GM19397 (cell line): ENCODE results near the gene TMEM132D.

Experiments used
- ATAC-seq: cut with Tn5 transposase; IDR thresholded peaks from one replicate; pipeline ENCODE4 v1.9.1; 2021; ENCODE audit warnings: mild to moderate bottlenecking, moderate library complexity; ENCODE audit not compliant: unreplicated experiment

TMEM132D gene

GRCh38 chr12:129750421-129750820 is 153.4 kb downstream of the TMEM132D start:
- ATAC-seq: no peak

GRCh38 chr12:129746318-129746717 is 157.5 kb downstream of the TMEM132D start:
- no peak for ATAC-seq

- ATAC-seq: no peak
Observed at GRCh38 chr12:129729170-129729569, 174.7 kb downstream of the TMEM132D start.

- no peak for ATAC-seq
Observed at GRCh38 chr12:129727100-129727499, 176.7 kb downstream of the TMEM132D start.

- no peak for ATAC-seq
Observed at GRCh38 chr12:129723260-129723659, 180.6 kb downstream of the TMEM132D start.

DNA sequence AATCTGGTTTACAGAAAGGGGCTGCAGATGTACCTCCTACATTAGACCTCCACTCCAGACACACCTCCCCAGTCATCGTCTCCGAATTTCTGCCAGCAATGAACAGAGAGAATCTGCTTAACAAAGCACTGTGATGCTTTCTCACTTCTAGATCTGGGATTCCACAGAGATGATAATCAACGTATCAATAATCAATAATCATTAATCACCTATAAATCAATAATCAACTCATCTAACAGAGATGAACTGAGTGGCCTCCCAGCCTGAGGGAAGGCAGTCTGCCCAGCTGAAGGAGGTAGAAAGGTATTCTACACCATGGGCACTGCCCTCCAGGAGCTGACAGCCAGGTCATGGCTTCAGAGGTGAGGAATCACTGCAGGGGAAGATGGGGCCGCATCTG is 183.2 kb downstream of the TMEM132D start:
- ATAC-seq: no peak

DNA sequence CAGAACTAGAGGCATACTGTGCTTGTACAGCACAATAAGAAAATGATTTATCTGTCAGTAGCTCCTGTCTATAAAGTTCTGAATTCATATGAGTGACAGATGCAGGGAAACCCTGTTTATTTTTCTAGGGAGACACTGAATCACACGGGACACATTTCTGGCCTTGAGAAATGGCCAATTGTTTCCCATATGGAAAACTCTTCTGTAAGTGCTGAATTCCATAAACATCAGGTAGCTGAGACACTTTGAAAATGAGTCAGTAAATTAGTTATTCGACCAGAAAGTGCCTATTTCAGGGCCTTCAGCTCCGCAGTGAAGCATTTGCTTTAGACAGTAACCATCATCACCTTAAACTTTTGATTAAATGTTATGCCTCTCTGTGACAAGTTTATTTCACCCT is 184.4 kb downstream of the TMEM132D start:
- no peak for ATAC-seq

DNA sequence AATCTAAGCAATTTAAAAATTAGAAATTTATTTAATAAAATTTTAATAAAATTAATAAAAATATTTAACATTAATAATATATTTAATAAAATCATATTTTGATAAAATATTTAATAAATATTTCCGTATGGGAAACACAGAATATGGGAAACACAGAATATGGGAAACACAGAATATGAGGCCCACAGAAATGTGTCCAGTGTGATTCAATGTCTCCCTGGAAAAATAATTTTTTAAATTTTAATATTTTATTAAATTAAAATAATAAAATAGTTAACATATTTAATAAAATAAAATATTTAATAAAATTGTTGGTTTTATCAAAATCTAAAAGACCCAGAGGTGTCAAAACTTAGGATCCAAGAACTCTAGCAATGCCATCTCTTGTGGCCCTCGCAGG is 186.4 kb downstream of the TMEM132D start:
- ATAC-seq: no peak

GRCh38 chr12:129716825-129717224 is 187.0 kb downstream of the TMEM132D start:
- ATAC-seq: no peak

GRCh38 chr12:129706716-129707115 is 197.1 kb downstream of the TMEM132D start:
- no peak for ATAC-seq

GRCh38 chr12:129704232-129704830 is 199.5 kb downstream of the TMEM132D start:
- ATAC-seq: no peak

DNA sequence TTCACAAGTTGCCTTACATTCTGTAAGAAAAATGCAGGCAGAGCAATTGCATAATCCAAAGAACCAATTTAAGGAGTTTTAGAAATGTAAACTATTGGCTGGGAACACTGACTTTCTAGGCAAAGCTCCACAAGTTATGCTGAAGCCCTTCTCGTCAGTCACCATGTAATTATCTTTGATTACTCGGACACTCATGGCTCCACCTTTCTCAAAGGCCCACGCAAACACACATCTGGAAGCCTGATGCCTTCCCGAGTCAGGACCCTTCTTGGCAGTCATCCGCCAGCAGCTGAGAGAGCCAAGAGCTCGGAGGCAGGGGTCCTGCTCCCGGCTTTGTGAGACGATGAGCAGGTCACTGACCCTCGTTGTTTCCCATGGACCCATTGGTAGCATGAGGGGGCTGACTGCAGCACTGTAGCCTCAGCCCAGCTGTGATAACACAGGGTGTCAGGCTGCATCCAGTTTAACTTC is 202.2 kb downstream of the TMEM132D start:
- ATAC-seq: no peak

DNA sequence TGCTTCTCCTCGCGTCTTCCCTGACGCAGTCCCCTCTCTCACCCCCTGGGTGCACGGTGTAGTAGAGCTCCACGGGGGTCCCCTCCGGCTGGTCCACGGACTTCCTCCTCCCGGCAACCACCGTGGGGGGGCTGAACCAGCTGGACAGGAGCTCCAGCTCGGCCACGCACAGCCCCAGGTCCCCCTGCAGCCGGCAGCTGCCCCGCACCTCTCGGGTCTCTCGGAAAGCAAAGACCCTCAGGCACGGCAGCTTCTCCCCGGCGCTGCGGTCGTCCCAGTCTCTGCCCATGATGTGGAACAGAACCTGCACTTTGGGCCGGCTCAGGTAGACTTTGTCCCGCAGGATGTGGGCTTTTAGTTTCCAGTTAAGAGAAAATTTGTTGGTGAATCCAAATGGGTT is 203.8 kb downstream of the TMEM132D start:
- ATAC-seq: no peak

DNA sequence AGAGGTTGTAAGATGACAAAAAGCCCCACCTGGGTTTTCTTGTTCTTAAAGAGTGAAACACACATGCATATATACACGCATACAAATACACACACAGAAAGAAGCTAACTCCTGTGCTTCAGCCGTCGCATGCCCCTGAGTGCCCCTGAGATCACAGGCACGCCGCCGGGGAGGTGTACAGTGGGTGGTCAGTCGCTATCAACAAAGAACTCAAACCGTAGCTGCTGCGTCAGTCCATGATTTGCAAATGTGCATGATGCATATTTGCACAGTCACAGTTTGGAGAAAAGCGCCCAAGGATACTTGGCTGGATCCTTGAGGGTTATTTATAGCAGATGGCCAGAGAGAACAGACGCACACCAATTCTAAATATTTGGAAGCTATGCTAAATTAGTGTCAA is 206.9 kb downstream of the TMEM132D start:
- no peak for ATAC-seq

DNA sequence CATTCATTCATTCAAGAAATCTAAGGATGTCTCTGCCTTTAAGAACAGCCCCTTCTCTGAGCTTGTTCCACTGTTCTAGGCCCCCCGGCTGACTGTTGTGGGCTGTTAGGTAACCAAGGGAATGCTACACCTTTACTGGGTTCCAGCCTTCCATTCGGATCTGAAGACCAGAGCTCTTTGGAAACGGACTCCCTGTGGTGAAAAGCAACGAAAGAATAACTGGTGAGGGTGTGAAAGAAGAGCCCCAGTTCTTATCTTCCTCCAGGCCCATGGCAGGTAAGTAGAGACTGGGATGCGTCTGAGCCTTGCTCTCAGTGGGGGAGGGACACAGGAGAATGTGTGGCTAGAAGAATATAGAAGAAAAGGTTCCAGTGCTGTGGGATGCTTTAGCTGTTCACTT is 207.4 kb downstream of the TMEM132D start:
- ATAC-seq: no peak

DNA sequence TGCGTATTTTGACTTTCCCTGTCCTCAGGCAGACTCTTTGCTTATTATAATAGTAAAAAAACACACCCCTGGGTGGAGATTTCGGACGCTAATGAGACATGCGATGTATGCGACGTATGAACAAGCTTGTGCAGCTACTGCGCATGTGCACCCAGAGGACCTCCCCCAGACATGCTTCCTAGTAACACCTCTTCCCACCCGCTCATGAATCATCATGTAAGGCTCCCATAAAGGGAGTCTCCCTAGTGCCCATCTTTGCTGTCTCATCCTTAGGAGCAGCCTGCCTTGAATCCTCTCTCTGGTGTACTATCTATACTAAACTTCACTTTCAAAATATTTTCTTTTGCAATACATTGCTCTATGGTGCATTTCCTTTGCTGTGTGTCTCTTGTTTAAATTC is 210.1 kb downstream of the TMEM132D start:
- no peak for ATAC-seq

GRCh38 chr12:129687731-129688130 is 216.1 kb downstream of the TMEM132D start:
- no peak for ATAC-seq

GRCh38 chr12:129681830-129682229 is 222.0 kb downstream of the TMEM132D start:
- no peak for ATAC-seq

GRCh38 chr12:129681151-129681550 is 222.7 kb downstream of the TMEM132D start:
- ATAC-seq: no peak

GRCh38 chr12:129676411-129676810 is 227.4 kb downstream of the TMEM132D start:
- no peak for ATAC-seq

GRCh38 chr12:129675947-129676346 is 227.9 kb downstream of the TMEM132D start:
- ATAC-seq: no peak

GRCh38 chr12:129675496-129675895 is 228.3 kb downstream of the TMEM132D start:
- ATAC-seq: no peak

DNA sequence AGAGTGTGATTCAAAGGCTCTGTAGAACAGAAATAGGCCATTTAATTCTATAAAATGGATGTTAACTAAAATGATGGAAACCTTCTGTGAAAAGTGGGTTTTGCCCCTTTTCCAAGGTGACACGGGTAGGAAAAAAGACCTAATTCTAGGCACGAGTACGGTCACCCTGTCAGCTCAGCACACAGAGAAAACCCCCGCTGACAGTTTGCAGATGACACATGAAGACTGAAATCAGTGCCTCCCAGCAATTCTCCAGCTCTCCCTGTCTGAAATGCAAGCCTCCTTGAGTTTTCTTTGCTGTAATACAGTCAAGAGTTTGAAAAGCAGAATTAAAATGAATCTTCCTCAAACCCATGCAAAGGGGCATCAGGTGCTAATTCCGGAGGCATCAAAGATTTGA is 230.0 kb downstream of the TMEM132D start:
- no peak for ATAC-seq
